ENCODE data around the gene ARID1A. TPM values are rescaled to one million over a fixed set of nuclear protein-coding genes. Genes with fewer than 3 reads are reported as not detected.
"Not testable (repeated sequence)": the region's sequence is repeated elsewhere in the genome, so short reads cannot be mapped to it uniquely, and the experiment has no call there.

Gene ARID1A
- total RNA-seq, 2 donors from 2014 or later, result 49.6 to 76.2 TPM

GRCh38 chr1:26701266-26701994 is 5.6 kb downstream of the ARID1A start:
- peak overlapping the region in 1 of 2 donors; percentile 28 for H3K9ac ChIP-seq (ENCODE audit: low read depth in 2 of 2, low read length in 2 of 2)
- no peak overlapping the region for H3K27ac ChIP-seq
- intact Hi-C loops (cut with DNase I), result no loop called here
- H3K4me3 ChIP-seq, result no peak overlapping the region
- H3K36me3 ChIP-seq, result no peaks in the 10 kb centered on the region
- TF ChIP-seq CTCF (IDR thresholded peaks at IDR 0.05), result no peak
- no peaks in the 10 kb centered on the region for H3K27me3 ChIP-seq
- DNase-seq, result no peak
- H3K4me1 ChIP-seq, result peaks cover 53% of the 10 kb centered on the region
- no peaks in the 10 kb centered on the region for H3K9me3 ChIP-seq

- Histone ChIP-seq H3K27me3 (no peaks in the 10 kb centered on the region), H3K27ac (no peak overlapping the region), H3K36me3 (no peaks in the 10 kb centered on the region), H3K4me3 (no peak overlapping the region), H3K9me3 (no peaks in the 10 kb centered on the region), H3K4me1 (peaks cover 53% of the 10 kb centered on the region), H3K9ac (ENCODE audit: low read depth in 2 of 2, low read length in 2 of 2) (peak overlapping the region in 1 of 2 donors; percentile 28)
- DNase-seq, result no peak
- intact Hi-C loops (cut with DNase I), result no loop called here
- no peak for TF ChIP-seq CTCF (IDR thresholded peaks at IDR 0.05)
These were observed 6.3 kb downstream of the ARID1A start for GRCh38 chr1:26701995-26702679.

- no peak overlapping the region for H3K9ac ChIP-seq (ENCODE audit: low read depth in 2 of 2, low read length in 2 of 2)
- DNase-seq, result no peak
- H3K4me3 ChIP-seq, result no peak overlapping the region
- H3K27ac ChIP-seq, result no peak overlapping the region
- H3K4me1 ChIP-seq, result peaks cover 53% of the 10 kb centered on the region
- H3K27me3 ChIP-seq, result no peaks in the 10 kb centered on the region
- H3K9me3 ChIP-seq, result no peaks in the 10 kb centered on the region
- no peak for TF ChIP-seq CTCF (IDR thresholded peaks at IDR 0.05)
- intact Hi-C loops (cut with DNase I), result no loop called here
- H3K36me3 ChIP-seq, result no peaks in the 10 kb centered on the region
These were observed 6.8 kb downstream of the ARID1A start for GRCh38 chr1:26702680-26703038.

- Histone ChIP-seq H3K27me3 (no peaks in the 10 kb centered on the region), H3K4me1 (peaks cover 53% of the 10 kb centered on the region), H3K36me3 (no peaks in the 10 kb centered on the region), H3K9me3 (no peaks in the 10 kb centered on the region), H3K9ac (ENCODE audit: low read depth in 2 of 2, low read length in 2 of 2) (no peak overlapping the region), H3K4me3 (no peak overlapping the region), H3K27ac (peak overlapping the region; percentile 0)
- no peak for DNase-seq
- intact Hi-C loops (cut with DNase I), result no loop called here
- no peak for TF ChIP-seq CTCF (IDR thresholded peaks at IDR 0.05)
These were observed 7.7 kb downstream of the ARID1A start for GRCh38 chr1:26703478-26703877.

GRCh38 chr1:26704629-26705028 is 8.8 kb downstream of the ARID1A start:
- H3K27ac ChIP-seq, result no peak overlapping the region
- intact Hi-C loops (cut with DNase I), result no loop called here
- H3K27me3 ChIP-seq, result no peaks in the 10 kb centered on the region
- no peak overlapping the region for H3K9ac ChIP-seq (ENCODE audit: low read depth in 2 of 2, low read length in 2 of 2)
- no peaks in the 10 kb centered on the region for H3K9me3 ChIP-seq
- no peak for DNase-seq
- no peaks in the 10 kb centered on the region for H3K36me3 ChIP-seq
- no peak for TF ChIP-seq CTCF (IDR thresholded peaks at IDR 0.05)
- H3K4me1 ChIP-seq, result peaks cover 43% of the 10 kb centered on the region
- no peak overlapping the region for H3K4me3 ChIP-seq

- H3K36me3 ChIP-seq; H3K27me3 ChIP-seq; DNase-seq; H3K4me3 ChIP-seq; H3K9me3 ChIP-seq; H3K9ac ChIP-seq (ENCODE audit: low read depth in 2 of 2, low read length in 2 of 2); intact Hi-C loops (cut with DNase I): not testable (repeated sequence)
- H3K27ac ChIP-seq, result peak overlapping the region; percentile 50
- peaks cover 38% of the 10 kb centered on the region for H3K4me1 ChIP-seq
These were observed 9.4 kb downstream of the ARID1A start for GRCh38 chr1:26705227-26705626.
